HCT116 (cell line): Measurements from ENCODE around the gene RUFY2. TPM values are rescaled to one million over a fixed set of nuclear protein-coding genes. Genes with fewer than 3 reads are reported as not detected.

Source experiments
- ATAC-seq: fragments of 200-7000 bp; cut with Tn5 transposase; 2 replicates; pipeline ENCODE4 v1.9.1; 2020; ENCODE audit warnings: mild to moderate bottlenecking, moderate library complexity
- BruUV-seq: library from RNA; stranded (reverse); fragments of 400-500 nt; replicated peaks from 2 replicates; lab custom pipeline; 2021; lab: Mats Ljungman, UMichigan
- CTCF ChIA-PET: fragments of 300-600 bp; sonication (Branson Sonifier 250); formaldehyde crosslinking; loops from one replicate; lab custom pipeline; 2021; ENCODE audit warnings: antibody characterized with exemption; lab: Charles Lee
- POLR2A ChIA-PET: fragments of 300-600, 350-600 bp; sonication (Branson Sonifier 250); formaldehyde crosslinking; loops from one replicate; lab custom pipeline; 2021; ENCODE audit warnings: antibody characterized with exemption; lab: Charles Lee
- RAD21 ChIA-PET, 2 experiments: fragments of 300-600 bp; sonication (Branson Sonifier 250); formaldehyde crosslinking; loops; one replicate each; lab custom pipeline; 2023; ENCODE audit warnings: low total read pairs in 2 of 2; ENCODE audit not compliant: uncharacterized antibody in 2 of 2, unreplicated experiment in 2 of 2, low non-redundant PET in 1 of 2; lab: Charles Lee
- DNase-seq: peaks from one replicate; pipeline ENCODE4 v3.0.0-alpha.2; 2010; ENCODE audit warnings: low read depth, low spot score
- H2AFZ ChIP-seq: fragments of 200-600 bp; shearing (Covaris generic), sonication (generic); 2 replicates; pipeline ENCODE4 v1.6.1; 2017; ENCODE audit warnings: low read depth, mixed run types, mixed read lengths, antibody characterized with exemption, low read length; ENCODE audit not compliant: poor library complexity, severe bottlenecking
- H3K27ac ChIP-seq: 2 replicates; pipeline ENCODE4 v1.5.1; 2012; ENCODE audit warnings: low read depth, low read length
- H3K27me3 ChIP-seq: fragments of 200-600 bp; sonication (generic); 2 replicates; pipeline ENCODE4 v1.6.1; 2016; ENCODE audit warnings: mixed run types, low read length, mixed read lengths; ENCODE audit not compliant: insufficient read depth
- H3K36me3 ChIP-seq, 2 experiments: fragments of 200-500 bp in 1 of 2; fragments of 200-600 bp in 1 of 2; sonication (Bioruptor generic) in 1 of 2; sonication (generic) in 1 of 2; 2 replicates each; pipeline versions ENCODE4 v1.5.1 to v1.6.1; 2014 to 2016; ENCODE audit warnings: low read length in 2 of 2, inconsistent platforms in 1 of 2, mixed read lengths in 1 of 2, mixed run types in 1 of 2; ENCODE audit not compliant: insufficient read depth in 2 of 2, control insufficient read depth in 1 of 2
- H3K4me1 ChIP-seq, 2 experiments: fragments of 200-600 bp in 1 of 2; sonication (generic) in 1 of 2; 2 replicates each; pipeline versions ENCODE4 v1.5.1 to v1.6.1; 2012 to 2017; ENCODE audit warnings: low read length in 2 of 2, inconsistent platforms in 1 of 2, mild to moderate bottlenecking in 1 of 2, mixed read lengths in 1 of 2, mixed run types in 1 of 2, moderate library complexity in 1 of 2; ENCODE audit not compliant: insufficient read depth in 2 of 2, control insufficient read depth in 1 of 2
- H3K4me2 ChIP-seq: fragments of 200-600 bp; sonication (generic); 2 replicates; pipeline ENCODE4 v1.6.1; 2017; ENCODE audit warnings: mixed run types, low read length, mixed read lengths
- H3K4me3 ChIP-seq, 2 experiments: fragments of 200-600 bp in 1 of 2; sonication (generic) in 1 of 2; replicated peaks in 1 of 2; 2 replicates each; pipeline ENCODE4 v1.5.1; 2011 to 2016; ENCODE audit warnings: low read length in 2 of 2, control low read depth in 1 of 2, low read depth in 1 of 2, mild to moderate bottlenecking in 1 of 2, mixed read lengths in 1 of 2, mixed run types in 1 of 2
- H3K79me2 ChIP-seq: fragments of 200-600 bp; sonication (generic); 2 replicates; pipeline ENCODE4 v1.6.1; 2017; ENCODE audit warnings: mild to moderate bottlenecking, mixed run types, low read length, moderate library complexity, mixed read lengths; ENCODE audit not compliant: insufficient read depth
- H3K9ac ChIP-seq: fragments of 200-600 bp; sonication (generic); 2 replicates; pipeline ENCODE4 v1.6.1; 2016; ENCODE audit warnings: low read length, mixed read lengths
- H3K9me2 ChIP-seq: fragments of 200-600 bp; sonication (generic), shearing (Covaris generic); 2 replicates; pipeline ENCODE4 v1.6.1; 2017; ENCODE audit warnings: mixed run types, mild to moderate bottlenecking, moderate library complexity; ENCODE audit not compliant: insufficient read depth
- H3K9me3 ChIP-seq, 2 experiments: fragments of 200-500 bp in 1 of 2; fragments of 200-600 bp in 1 of 2; sonication (Bioruptor generic) in 1 of 2; sonication (generic) in 1 of 2; 2 replicates each; pipeline ENCODE4 v1.6.1; 2014 to 2017; ENCODE audit warnings: low read length in 2 of 2, mixed read lengths in 2 of 2, inconsistent platforms in 1 of 2, low read depth in 1 of 2, mild to moderate bottlenecking in 1 of 2, mixed run types in 1 of 2, moderate library complexity in 1 of 2; ENCODE audit not compliant: control insufficient read depth in 1 of 2, insufficient read depth in 1 of 2
- H4K20me1 ChIP-seq: fragments of 200-600 bp; sonication (generic), shearing (Covaris generic); 2 replicates; pipeline ENCODE4 v1.6.1; 2017; ENCODE audit warnings: mixed run types, mild to moderate bottlenecking, moderate library complexity; ENCODE audit not compliant: insufficient read depth
- CEBPB ChIP-seq: IDR thresholded peaks from 2 replicates; pipeline ENCODE4 v1.6.1; 2012; ENCODE audit warnings: low read depth
- EGR1 ChIP-seq: IDR thresholded peaks from 2 replicates; pipeline ENCODE4 v1.6.1; 2012; ENCODE audit warnings: low read depth
- ELF1 ChIP-seq: IDR thresholded peaks from 2 replicates; pipeline ENCODE4 v1.6.1; 2012; ENCODE audit warnings: low read depth, borderline replicate concordance
- EZH2phosphoT487 ChIP-seq: fragments of 200-600 bp; IDR thresholded peaks from 2 replicates; pipeline ENCODE4 v1.6.1; 2018; ENCODE audit warnings: antibody characterized with exemption, borderline replicate concordance
- FOSL1 ChIP-seq: IDR thresholded peaks from 2 replicates; pipeline ENCODE4 v1.6.1; 2012; ENCODE audit warnings: low read depth
- JUND ChIP-seq: IDR thresholded peaks from 2 replicates; pipeline ENCODE4 v1.6.1; 2012
- RAD21 ChIP-seq: IDR thresholded peaks from 2 replicates; pipeline ENCODE4 v1.6.1; 2012; ENCODE audit warnings: low read depth, mild to moderate bottlenecking
- SIN3A ChIP-seq: IDR thresholded peaks from 2 replicates; pipeline ENCODE4 v1.6.1; 2012; ENCODE audit warnings: low read depth
- SRF ChIP-seq: IDR thresholded peaks from 2 replicates; pipeline ENCODE4 v1.6.1; 2012; ENCODE audit warnings: low read depth
- TCF7L2 ChIP-seq: IDR thresholded peaks from 2 replicates; pipeline ENCODE4 v1.7.0; 2011; ENCODE audit warnings: borderline replicate concordance, inconsistent platforms; ENCODE audit not compliant: insufficient read depth, insufficient read length; ENCODE audit errors: extremely low read depth
- YY1 ChIP-seq: IDR thresholded peaks from 2 replicates; pipeline ENCODE4 v1.6.1; 2011; ENCODE audit warnings: low read length, low read depth, moderate library complexity, mild to moderate bottlenecking; ENCODE audit not compliant: insufficient replicate concordance; ENCODE audit errors: extremely low read depth
- ZFX ChIP-seq: fragments of 450-650 bp; IDR thresholded peaks from 2 replicates; pipeline ENCODE4 v1.6.1; 2017
- intact Hi-C: fragments of 100-400 bp; cut with micrococcal nuclease; formaldehyde crosslinking; loops from 2 replicates; pipeline ENCODE4 v1.10.0; 2022
- total RNA-seq: library from RNA; stranded (reverse); gene quantifications from one replicate; pipeline ENCODE4 v1.2.1, GENCODE V29; 2021; ENCODE audit not compliant: unreplicated experiment
- TF ChIP-seq, protein P1 (sequence below): IDR thresholded peaks from 2 replicates; pipeline ENCODE4 v1.6.1; 2011; ENCODE audit warnings: mild to moderate bottlenecking, low read length, moderate library complexity; ENCODE audit not compliant: insufficient replicate concordance; ENCODE audit errors: extremely low read depth
- TF ChIP-seq, protein P2 (sequence below), 3 experiments: fragments of 200-600 bp in 1 of 3; sonication (generic) in 1 of 3; IDR thresholded peaks in 2 of 3; conservative IDR thresholded peaks in 1 of 3; 2 replicates each; pipeline ENCODE4 v1.5.1; 2012 to 2017; ENCODE audit warnings: low read depth in 2 of 3, low read length in 2 of 3, antibody characterized with exemption in 1 of 3, borderline replicate concordance in 1 of 3, control low read depth in 1 of 3, mild to moderate bottlenecking in 1 of 3, mixed read lengths in 1 of 3, mixed run types in 1 of 3, moderate library complexity in 1 of 3; ENCODE audit not compliant: insufficient read depth in 1 of 3

Gene RUFY2
- total RNA-seq, 1 experiment from 2014 or later = 13.0 TPM

DNA sequence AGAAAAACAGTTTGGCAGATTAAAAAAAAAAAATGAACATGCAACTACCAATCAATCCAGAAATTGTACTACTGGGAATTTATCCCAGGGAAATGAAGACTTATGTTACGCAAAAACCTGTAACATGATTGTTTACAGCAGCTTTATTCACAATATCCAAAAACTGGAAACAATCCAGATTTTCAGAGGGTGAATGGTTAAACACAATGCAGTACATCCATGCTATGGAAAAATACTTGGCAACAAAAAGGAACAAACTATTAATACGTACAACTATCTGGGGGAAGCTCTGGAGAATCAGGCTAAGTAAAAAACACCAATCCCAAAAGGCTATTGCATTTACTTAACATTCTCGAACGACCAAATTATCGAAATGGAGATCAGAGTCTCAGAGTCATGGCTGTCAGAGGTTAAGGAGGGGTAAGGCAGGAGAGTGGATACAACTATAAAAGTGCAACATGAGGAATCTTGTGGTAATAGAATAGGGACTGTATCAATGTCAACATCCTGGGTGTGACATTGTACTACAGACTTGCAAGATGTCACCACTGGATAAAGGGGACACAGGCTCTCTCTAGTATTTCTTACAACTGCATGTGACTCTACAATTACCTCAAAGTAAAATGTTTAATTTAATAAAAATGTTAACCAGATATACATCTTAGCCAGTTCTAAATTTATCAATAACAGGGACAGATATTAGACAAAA lies 21.5 kb upstream of the RUFY2 start:
- H4K20me1 ChIP-seq = no peaks in the 10 kb centered on the region
- no peak overlapping the region for H3K9ac ChIP-seq
- DNase-seq (no peak), ATAC-seq (no peak)
- ChIA-PET CTCF (interaction anchor here (2.4 kb wide), 1 partner anchor 22 kb away, joined by 5 read pairs; the partner anchor contains the start of gene RUFY2), RAD21 (no interaction called here), POLR2A (no interaction called here)
- intact Hi-C loops = no loop called here
- no peaks in the 10 kb centered on the region for H3K4me1 ChIP-seq
- TF ChIP-seq SRF (no peak), EZH2phosphoT487 (no peak)
- peaks cover 7% of the 10 kb centered on the region; the same call in 1 of the 2 replicates for H3K79me2 ChIP-seq
- no peak overlapping the region for H2AFZ ChIP-seq
- no peaks in the 10 kb centered on the region for H3K27me3 ChIP-seq
- no TSS peak for BruUV-seq
- no peaks in the 10 kb centered on the region for H3K9me3 ChIP-seq
- H3K36me3 ChIP-seq = peaks cover 13 to 19% of the 10 kb centered on the region in 2 experiments; a peak in 3 of 4 replicates
- H3K4me3 ChIP-seq = no peak overlapping the region
- H3K27ac ChIP-seq = no peak overlapping the region
- no peak overlapping the region for H3K4me2 ChIP-seq
- no peaks in the 10 kb centered on the region for H3K9me2 ChIP-seq

DNA sequence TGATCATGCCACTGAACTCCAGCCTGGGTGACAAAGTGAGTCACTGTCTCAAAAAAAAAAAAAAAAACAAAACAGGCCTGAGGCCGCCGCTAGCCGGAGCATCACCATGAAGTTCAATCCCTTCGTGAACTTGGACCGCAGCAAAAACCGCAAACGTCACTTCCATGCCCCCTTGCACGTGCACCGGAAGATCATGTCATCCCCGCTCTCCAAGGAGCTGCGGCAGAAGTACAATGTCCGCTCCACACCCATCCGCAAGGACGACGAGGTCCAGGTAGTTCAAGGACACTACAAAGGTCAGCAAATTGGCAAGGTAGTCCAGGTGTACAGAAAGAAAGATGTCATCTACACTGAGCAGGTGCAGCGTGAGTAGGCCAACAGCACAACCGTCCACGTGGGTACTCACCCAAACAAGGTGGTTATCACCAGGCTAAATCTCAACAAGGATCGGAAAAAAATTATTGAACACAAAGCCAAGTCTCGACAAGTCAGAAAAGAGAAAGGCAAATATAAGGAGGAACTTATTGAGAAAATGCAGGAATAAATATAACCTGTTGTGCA lies 17.5 kb upstream of the RUFY2 start:
- Histone ChIP-seq H3K36me3 (peaks cover 14 to 21% of the 10 kb centered on the region in 2 experiments; a peak in 2 of 4 replicates), H3K27ac (no peak overlapping the region), H4K20me1 (no peaks in the 10 kb centered on the region), H2AFZ (no peak overlapping the region), H3K4me1 (no peaks in the 10 kb centered on the region), H3K9ac (no peak overlapping the region), H3K4me2 (no peak overlapping the region), H3K27me3 (no peaks in the 10 kb centered on the region), H3K79me2 (peaks cover 7% of the 10 kb centered on the region; the same call in 1 of the 2 replicates), H3K9me2 (no peaks in the 10 kb centered on the region), H3K4me3 (no peak overlapping the region), H3K9me3 (no peaks in the 10 kb centered on the region)
- ATAC-seq (no peak), DNase-seq (no peak)
- POLR2A ChIA-PET = no interaction called here
- RAD21 ChIA-PET = no interaction called here
- CTCF ChIA-PET = no interaction called here
- no TSS peak for BruUV-seq
- no peak for TF ChIP-seq ELF1
- no peak for TF ChIP-seq EGR1
- no peak for TF ChIP-seq TCF7L2
- no peak for TF ChIP-seq RAD21
- TF ChIP-seq YY1 = no peak
- TF ChIP-seq, protein P1, sequence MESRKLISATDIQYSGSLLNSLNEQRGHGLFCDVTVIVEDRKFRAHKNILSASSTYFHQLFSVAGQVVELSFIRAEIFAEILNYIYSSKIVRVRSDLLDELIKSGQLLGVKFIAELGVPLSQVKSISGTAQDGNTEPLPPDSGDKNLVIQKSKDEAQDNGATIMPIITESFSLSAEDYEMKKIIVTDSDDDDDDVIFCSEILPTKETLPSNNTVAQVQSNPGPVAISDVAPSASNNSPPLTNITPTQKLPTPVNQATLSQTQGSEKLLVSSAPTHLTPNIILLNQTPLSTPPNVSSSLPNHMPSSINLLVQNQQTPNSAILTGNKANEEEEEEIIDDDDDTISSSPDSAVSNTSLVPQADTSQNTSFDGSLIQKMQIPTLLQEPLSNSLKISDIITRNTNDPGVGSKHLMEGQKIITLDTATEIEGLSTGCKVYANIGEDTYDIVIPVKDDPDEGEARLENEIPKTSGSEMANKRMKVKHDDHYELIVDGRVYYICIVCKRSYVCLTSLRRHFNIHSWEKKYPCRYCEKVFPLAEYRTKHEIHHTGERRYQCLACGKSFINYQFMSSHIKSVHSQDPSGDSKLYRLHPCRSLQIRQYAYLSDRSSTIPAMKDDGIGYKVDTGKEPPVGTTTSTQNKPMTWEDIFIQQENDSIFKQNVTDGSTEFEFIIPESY = no peak
- no peak for TF ChIP-seq SIN3A
- TF ChIP-seq, protein P2, sequence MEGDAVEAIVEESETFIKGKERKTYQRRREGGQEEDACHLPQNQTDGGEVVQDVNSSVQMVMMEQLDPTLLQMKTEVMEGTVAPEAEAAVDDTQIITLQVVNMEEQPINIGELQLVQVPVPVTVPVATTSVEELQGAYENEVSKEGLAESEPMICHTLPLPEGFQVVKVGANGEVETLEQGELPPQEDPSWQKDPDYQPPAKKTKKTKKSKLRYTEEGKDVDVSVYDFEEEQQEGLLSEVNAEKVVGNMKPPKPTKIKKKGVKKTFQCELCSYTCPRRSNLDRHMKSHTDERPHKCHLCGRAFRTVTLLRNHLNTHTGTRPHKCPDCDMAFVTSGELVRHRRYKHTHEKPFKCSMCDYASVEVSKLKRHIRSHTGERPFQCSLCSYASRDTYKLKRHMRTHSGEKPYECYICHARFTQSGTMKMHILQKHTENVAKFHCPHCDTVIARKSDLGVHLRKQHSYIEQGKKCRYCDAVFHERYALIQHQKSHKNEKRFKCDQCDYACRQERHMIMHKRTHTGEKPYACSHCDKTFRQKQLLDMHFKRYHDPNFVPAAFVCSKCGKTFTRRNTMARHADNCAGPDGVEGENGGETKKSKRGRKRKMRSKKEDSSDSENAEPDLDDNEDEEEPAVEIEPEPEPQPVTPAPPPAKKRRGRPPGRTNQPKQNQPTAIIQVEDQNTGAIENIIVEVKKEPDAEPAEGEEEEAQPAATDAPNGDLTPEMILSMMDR (IDR thresholded peaks at IDR 0.05 in 2 of 3, conservative IDR thresholded peaks at IDR 0.05 in 1 of 3; ENCODE audit: borderline replicate concordance in 1 of 3, insufficient read depth in 1 of 3, low read depth in 2 of 3, low read length in 2 of 3) = no peak
- TF ChIP-seq ZFX = no peak
- no peak for TF ChIP-seq FOSL1
- TF ChIP-seq JUND = no peak
- no peak for TF ChIP-seq EZH2phosphoT487
- no peak for TF ChIP-seq CEBPB
- intact Hi-C loops = no loop called here
